Suppressor macrophage treated with lipopolysaccharide for 4 hours (primary cell): ENCODE data around the gene SLC2A4.
A peak's percentile ranks its signal among the peaks of the same experiment; 100 is the strongest.
"Not testable (repeated sequence)": the region's sequence is repeated elsewhere in the genome, so short reads cannot be mapped to it uniquely, and the experiment has no call there.

ENCODE experiments used
- DNase-seq: peaks from one replicate; pipeline ENCODE4 v3.0.0-alpha.2; 2020

SLC2A4 gene

GRCh38 chr17:7281074-7281952, at the start of gene SLC2A4:
Gene SLC2A4, plus strand, starts transcription at chr17:7281718. Its CDS starts 217 bp downstream, at chr17:7281935.
- peak; percentile 99 for DNase-seq

GRCh38 chr17:7232114-7232513, 49.4 kb upstream of the SLC2A4 start:
- no peak for DNase-seq

- no peak for DNase-seq
Observed at GRCh38 chr17:7233701-7234082, 47.8 kb upstream of the SLC2A4 start.

- DNase-seq: peak; percentile 94
Observed at GRCh38 chr17:7234083-7234951, 47.2 kb upstream of the SLC2A4 start, which contains the start of gene DVL2. Gene DVL2, minus strand, starts transcription at chr17:7234517. Its CDS starts 255 bp downstream, at chr17:7234262.

- DNase-seq: no peak
Observed at GRCh38 chr17:7235693-7236665, 45.5 kb upstream of the SLC2A4 start.

GRCh38 chr17:7236808-7237207, 44.7 kb upstream of the SLC2A4 start:
- no peak for DNase-seq

- no peak for DNase-seq
Observed at GRCh38 chr17:7237266-7237760, 44.2 kb upstream of the SLC2A4 start.

GRCh38 chr17:7237761-7238419, 43.6 kb upstream of the SLC2A4 start:
- DNase-seq: peak; percentile 68

GRCh38 chr17:7238420-7239090, 43.0 kb upstream of the SLC2A4 start:
- peak; percentile 36 for DNase-seq

- DNase-seq: peak; percentile 100
Observed at GRCh38 chr17:7239091-7240027, 42.2 kb upstream of the SLC2A4 start, which contains the start of gene PHF23. Gene PHF23, minus strand, starts transcription at chr17:7239457. Its CDS starts 178 bp downstream, at chr17:7239279.

- peak; percentile 78 for DNase-seq
Observed at GRCh38 chr17:7240375-7240774, 41.1 kb upstream of the SLC2A4 start.

- peak; percentile 33 for DNase-seq
Observed at GRCh38 chr17:7241090-7241733, 40.3 kb upstream of the SLC2A4 start.

- DNase-seq: peak; percentile 97
Observed at GRCh38 chr17:7241783-7242716, 39.5 kb upstream of the SLC2A4 start, which contains the start of gene GABARAP. Gene GABARAP, minus strand, starts transcription at chr17:7242449. Its CDS starts 119 bp downstream, at chr17:7242330.

GRCh38 chr17:7242717-7243452, 38.6 kb upstream of the SLC2A4 start:
- DNase-seq: peak; percentile 96

- DNase-seq: no peak
Observed at GRCh38 chr17:7243453-7243729, 38.1 kb upstream of the SLC2A4 start.

GRCh38 chr17:7243838-7244237, 37.7 kb upstream of the SLC2A4 start:
- DNase-seq: not testable (repeated sequence)

GRCh38 chr17:7246779-7247178, 34.7 kb upstream of the SLC2A4 start:
- no peak for DNase-seq
